Measurements from ENCODE around the gene SIRPA. TPM values are rescaled to one million over a fixed set of nuclear protein-coding genes. Genes with fewer than 3 reads are reported as not detected.
"Not testable (repeated sequence)": the region's sequence is repeated elsewhere in the genome, so short reads cannot be mapped to it uniquely, and the experiment has no call there.

The SIRPA gene
- total RNA-seq, 1 donor from 2014 or later: 18.1 TPM

GRCh38 chr20:1898482-1899240 is 3.5 kb downstream of the SIRPA start:
- intact Hi-C loops (cut with micrococcal nuclease): loop anchor here (10.0 kb wide), 1 partner anchor 94 kb away; no protein-coding TSS in a partner anchor
- DNase-seq: no peak
- ATAC-seq: no peak

GRCh38 chr20:1899241-1899525 is 4.0 kb downstream of the SIRPA start:
- ATAC-seq (no peak), DNase-seq (no peak)
- intact Hi-C loops (cut with micrococcal nuclease): loop anchor here (10.0 kb wide), 1 partner anchor 94 kb away; no protein-coding TSS in a partner anchor

DNA sequence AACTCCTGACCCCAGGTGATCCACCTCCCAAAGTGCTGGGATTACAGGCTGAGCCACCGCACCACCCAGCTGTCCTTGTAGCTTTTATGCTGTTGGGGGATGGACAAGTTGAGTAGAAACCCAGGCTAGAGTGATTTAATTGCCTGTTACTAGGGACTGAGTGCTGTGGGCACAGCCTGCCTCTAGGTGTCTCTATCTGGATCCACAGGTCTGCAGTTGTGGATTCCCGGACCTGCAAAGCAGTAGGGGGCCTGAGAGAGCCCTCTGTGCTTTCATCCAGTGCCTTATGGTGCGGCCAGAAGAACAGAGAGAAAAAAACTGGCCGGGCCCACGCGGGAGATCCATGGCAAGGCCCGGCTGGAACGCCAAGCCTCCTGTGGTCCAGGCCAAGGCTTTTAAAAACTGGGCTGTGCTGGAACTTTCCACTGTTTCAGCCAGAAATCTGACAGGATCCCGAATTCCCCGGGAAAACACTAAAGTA is 5.2 kb downstream of the SIRPA start:
- intact Hi-C loops (cut with micrococcal nuclease): no loop called here
- ATAC-seq (peak; percentile 80), DNase-seq (peak; percentile 67)

DNA sequence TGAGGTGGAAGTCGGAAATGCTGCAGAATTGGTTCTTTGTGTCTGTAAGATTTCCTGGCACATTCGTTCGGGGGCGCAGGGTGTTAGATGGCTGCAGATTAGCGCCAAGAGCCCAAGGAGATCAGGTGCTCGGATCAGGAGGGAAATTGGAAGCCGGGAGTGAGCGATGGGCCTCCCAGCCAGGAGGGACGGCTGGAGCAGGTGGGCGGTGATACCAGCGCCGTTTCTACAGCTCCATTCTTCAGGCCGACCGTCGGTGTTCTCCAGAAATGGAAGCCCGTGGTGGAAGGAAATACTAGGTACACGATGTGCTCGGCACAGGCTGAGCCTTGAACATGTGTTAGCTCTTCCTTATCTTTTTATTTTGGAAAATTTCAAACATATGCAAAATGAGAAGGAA is 6.5 kb downstream of the SIRPA start:
- intact Hi-C loops (cut with micrococcal nuclease): no loop called here
- DNase-seq (no peak), ATAC-seq (no peak)

DNA sequence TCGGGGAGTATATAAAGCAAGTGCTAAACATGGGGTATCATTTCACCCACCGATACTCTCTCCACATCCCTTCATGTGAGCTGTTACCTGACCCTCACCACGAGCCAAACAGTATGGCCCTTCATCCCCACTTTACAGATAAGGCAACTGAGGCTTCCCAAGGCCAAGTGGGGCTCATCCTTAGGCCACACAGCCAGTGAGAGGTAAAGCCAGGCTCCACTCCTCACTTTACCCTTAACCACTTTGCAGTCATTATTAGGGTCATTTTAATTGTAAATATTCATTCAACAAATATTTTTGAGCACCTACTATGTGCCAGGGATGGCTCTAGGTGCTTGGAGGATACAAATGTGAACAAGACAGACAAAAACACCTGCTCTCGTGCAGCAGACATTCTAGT is 7.0 kb downstream of the SIRPA start:
- no peak for ATAC-seq
- intact Hi-C loops (cut with micrococcal nuclease): no loop called here
- DNase-seq: no peak

DNA sequence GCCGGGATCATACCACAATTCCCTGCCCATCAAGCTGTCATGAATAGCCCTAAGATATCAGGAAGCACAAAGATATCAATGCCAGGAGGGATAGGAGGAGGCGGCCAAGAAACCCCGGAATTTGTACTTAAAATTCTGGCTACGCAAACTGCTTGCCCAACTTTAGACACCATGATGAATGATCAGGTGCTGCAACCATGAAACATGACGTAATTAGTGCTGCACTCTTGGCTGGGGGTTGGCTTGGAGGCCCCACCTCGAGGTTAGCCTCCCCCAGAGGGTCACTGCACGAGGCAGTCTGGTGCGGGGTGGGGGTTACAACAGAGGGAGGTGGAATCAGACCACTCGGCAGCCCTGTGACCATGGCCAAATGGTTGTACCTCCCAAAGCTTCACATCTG is 8.9 kb downstream of the SIRPA start:
- intact Hi-C loops (cut with micrococcal nuclease): no loop called here

GRCh38 chr20:1905009-1905408 is 9.8 kb downstream of the SIRPA start:
- no peak for ATAC-seq
- intact Hi-C loops (cut with micrococcal nuclease): no loop called here
- no peak for DNase-seq

More for the DNA sequence above, 8.9 kb downstream of the SIRPA start:
- DNase-seq (no peak), ATAC-seq (no peak)

DNA sequence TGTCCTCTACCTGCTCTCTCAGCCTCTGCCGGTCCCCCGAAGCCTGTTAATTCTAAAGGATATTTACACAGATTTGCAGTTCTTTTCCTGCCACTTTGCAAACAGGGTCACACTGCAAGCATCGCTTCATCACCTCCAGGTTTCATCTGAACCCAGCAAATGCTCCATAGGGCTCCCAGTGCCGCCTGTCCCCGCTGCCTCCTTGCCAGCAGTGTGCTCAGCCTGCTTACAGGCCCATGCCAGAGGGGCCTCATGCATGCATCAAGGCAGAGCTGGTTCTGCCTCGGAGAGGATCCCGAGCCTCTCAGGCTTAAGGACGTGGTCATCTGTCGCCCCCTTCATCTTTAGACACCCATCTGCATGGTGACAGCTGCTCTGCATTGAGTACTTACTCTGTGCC is 10.5 kb downstream of the SIRPA start:
- no peak for DNase-seq
- intact Hi-C loops (cut with micrococcal nuclease): no loop called here
- no peak for ATAC-seq

DNA sequence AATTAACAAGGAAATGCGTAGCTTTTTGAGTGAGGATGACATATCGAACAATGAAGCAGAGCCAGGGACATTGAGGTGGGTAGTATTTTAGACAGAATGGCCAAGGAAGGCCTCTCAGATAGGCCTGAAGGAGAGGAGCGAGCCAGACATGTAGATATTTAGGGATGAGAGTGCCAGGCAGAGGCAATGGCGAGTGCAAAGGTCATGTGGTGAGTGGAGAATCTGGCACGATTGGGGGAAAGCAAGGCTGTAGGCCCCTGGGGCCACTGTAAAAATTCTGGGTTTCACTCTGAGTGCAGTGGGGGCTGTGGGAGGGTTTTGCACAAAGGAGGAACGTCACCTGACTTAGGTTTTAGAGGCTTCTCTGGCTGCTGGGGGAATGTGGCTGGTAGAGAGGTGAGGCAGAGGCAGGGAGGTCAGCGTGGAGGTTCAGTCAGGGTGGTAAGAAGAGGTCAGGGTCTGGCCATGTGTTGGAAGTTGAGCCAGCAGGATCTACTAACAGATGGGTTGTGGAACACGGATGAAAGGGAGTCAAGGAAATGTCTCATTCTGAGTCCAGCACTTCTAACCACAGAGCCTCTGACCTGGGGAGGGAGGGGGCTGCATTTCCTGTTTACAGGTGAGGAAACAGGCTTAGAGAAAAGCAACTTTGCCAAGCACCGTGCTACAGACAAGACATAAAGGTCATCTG is 11.3 kb downstream of the SIRPA start:
- no peak for DNase-seq
- intact Hi-C loops (cut with micrococcal nuclease): no loop called here
- no peak for ATAC-seq

GRCh38 chr20:1907586-1907985 is 12.4 kb downstream of the SIRPA start:
- intact Hi-C loops (cut with micrococcal nuclease): no loop called here
- DNase-seq: no peak
- peak; percentile 76 for ATAC-seq

DNA sequence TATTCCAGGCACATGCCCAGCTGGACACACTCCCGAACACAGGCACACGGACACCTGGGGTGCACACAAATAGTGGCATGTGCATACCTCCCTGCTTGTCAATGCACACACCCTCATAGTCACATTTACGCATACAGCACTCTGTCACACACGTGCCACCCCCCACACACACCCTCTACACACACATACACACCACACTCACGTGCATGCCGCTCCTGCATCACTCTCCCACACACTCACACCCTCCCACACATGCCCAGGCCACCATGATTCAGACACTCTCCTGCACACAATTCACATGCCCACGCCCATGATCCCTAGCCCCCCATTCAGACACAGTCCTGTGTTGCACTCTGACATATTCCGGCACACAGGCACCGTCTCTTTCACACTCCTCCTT is 13.0 kb downstream of the SIRPA start:
- intact Hi-C loops (cut with micrococcal nuclease): no loop called here
- DNase-seq (no peak), ATAC-seq (no peak)

DNA sequence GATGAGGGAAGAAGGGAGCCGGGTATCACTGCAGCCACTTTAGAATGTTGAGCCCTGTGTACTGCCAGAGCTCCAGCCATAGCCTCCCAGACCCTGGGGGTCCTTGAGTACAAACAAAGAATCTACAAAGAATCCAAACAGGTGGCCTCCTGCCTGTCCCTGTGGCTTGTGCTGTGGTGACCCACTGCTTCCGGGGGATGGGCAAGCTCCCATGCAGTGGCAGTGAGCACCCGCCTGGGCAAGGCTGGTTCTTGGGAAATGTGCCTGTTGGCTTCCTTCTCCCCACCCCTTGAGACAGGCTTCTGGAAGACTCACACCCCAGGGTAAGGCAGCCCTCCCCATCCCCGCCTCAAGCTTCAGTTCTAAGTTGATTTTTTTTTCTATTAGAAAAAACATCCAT is 13.9 kb downstream of the SIRPA start:
- DNase-seq (no peak), ATAC-seq (no peak)
- intact Hi-C loops (cut with micrococcal nuclease): no loop called here

- no peak for DNase-seq
- no peak for ATAC-seq
- intact Hi-C loops (cut with micrococcal nuclease): no loop called here
Observed at GRCh38 chr20:1911536-1911935, 16.3 kb downstream of the SIRPA start.

GRCh38 chr20:1912053-1912452 is 16.8 kb downstream of the SIRPA start:
- DNase-seq: peak; percentile 59
- intact Hi-C loops (cut with micrococcal nuclease): no loop called here
- peak; percentile 90 for ATAC-seq

DNA sequence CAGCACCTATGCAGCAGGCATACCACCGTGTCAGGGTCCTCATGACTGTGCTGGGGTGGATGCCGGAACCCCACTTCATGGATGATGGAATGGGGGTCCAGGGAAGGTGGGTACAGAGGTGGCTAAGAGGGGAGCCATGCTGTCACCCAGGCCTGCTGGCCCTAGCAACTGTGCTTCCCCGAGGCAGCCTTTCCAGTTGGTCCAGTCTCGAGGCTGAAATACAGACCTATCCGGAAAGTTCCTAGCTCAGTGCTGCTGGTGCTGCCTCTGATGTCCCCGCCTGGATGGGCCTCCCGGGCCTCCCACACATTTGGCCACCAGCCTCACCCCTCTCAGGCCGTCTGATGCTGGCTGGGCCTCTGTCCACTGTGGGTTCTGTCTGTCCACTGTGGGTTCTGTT is 17.4 kb downstream of the SIRPA start:
- DNase-seq (no peak), ATAC-seq (peak; percentile 23)
- intact Hi-C loops (cut with micrococcal nuclease): no loop called here

DNA sequence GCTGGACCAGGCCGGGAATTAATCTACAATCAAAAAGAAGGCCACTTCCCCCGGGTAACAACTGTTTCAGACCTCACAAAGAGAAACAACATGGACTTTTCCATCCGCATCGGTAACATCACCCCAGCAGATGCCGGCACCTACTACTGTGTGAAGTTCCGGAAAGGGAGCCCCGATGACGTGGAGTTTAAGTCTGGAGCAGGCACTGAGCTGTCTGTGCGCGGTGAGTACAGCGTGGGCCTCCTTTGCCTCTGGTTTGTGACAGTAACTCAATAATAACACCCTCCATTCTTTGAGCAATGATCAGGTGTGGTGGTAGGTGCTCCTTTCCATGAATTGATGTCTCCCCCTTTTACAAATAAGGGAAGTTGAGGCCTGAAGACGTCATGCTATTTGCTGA is 20.0 kb downstream of the SIRPA start:
- DNase-seq; ATAC-seq; intact Hi-C loops (cut with micrococcal nuclease): not testable (repeated sequence)

DNA sequence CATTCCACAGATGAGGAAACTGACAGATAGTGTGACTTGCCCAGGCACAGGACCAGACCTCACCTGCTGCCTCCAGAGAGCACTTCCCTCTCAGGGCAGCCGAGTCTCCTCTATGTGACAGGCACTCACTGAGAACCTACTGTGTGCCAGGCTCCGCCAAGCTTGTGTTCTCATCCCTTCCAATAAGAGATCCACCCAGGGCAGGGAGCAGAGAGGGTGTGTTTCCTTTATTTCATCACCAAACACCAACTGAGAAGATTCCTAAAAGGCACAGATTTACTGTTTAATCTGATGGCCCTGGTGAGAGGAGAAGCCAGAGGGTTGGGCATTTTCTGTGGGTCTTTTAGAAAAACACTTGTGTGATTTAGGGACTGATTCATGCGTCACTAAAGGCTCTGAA is 20.5 kb downstream of the SIRPA start:
- intact Hi-C loops (cut with micrococcal nuclease): no loop called here
- ATAC-seq (no peak), DNase-seq (no peak)

GRCh38 chr20:1917786-1918185 is 22.6 kb downstream of the SIRPA start:
- intact Hi-C loops (cut with micrococcal nuclease): no loop called here
- no peak for ATAC-seq
- DNase-seq: no peak

DNA sequence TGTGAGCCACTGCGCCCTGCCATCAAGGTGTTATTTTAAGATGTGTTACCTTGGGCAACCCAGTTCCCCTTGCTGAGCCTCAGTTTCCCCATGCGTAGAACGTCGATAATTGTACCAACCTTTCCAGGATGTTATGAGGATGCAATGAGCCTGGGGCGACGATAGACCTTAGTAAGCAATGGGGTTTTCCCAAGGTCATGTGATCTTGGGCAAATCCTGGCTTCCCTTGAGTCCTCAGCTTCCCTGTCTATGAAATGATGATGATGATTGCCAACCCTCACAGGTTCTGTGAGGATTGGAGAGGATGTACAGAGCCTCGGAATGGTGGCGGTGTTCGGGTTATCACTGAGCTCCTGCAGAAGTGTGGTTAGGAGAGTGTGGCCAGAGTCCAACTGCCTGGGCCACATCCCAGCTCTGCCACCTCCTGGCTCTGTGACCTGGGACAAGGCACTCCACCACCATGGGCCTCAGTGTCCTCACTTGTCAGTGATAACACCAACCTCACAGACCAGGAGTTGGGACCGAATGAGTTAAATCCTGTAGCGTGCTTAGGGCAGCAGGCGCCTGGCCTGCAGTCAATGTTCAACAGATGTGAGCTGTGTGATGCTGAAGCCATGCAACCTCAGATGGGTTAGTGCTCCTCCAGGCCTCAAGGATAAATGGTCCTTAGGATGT is 23.4 kb downstream of the SIRPA start:
- intact Hi-C loops (cut with micrococcal nuclease): no loop called here
- ATAC-seq (peak; percentile 91), DNase-seq (peak; percentile 64)

DNA sequence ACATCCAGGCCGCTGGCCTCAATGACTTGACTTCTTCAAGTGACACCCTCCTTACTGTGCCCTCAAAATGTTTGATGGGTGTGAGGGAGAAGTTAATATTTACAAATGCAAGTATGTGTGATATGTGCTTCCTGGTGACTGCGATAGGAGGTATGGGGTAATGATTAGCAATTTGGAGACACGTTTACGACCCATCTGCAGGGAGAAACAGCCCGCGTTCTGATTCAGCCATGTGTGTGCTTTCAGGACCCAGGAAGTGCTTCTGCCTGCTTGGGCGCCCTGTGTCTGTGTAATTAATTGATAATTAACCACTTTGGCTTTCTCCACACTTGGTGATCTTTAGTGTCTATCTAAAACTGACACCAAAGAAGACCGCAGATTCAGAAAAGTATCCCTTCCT is 25.0 kb downstream of the SIRPA start:
- intact Hi-C loops (cut with micrococcal nuclease): no loop called here
- ATAC-seq (no peak), DNase-seq (no peak)

Measured in left ventricle myocardium superior (tissue), 1 donor.